GM20000 (cell line): ENCODE measurements around the gene P2RY11.
A peak's percentile ranks its signal among the peaks of the same experiment; 100 is the strongest.

ENCODE experiments used
- DNase-seq: peaks from one replicate; pipeline ENCODE4 v3.0.0; 2012; ENCODE audit warnings: low spot score
- TF ChIP-seq, protein P1 (sequence below): IDR thresholded peaks from 2 replicates; pipeline ENCODE4 v1.5.1; 2012; ENCODE audit warnings: mild to moderate bottlenecking, control low read depth; ENCODE audit errors: extremely low read depth, missing control alignments

Gene P2RY11

DNA sequence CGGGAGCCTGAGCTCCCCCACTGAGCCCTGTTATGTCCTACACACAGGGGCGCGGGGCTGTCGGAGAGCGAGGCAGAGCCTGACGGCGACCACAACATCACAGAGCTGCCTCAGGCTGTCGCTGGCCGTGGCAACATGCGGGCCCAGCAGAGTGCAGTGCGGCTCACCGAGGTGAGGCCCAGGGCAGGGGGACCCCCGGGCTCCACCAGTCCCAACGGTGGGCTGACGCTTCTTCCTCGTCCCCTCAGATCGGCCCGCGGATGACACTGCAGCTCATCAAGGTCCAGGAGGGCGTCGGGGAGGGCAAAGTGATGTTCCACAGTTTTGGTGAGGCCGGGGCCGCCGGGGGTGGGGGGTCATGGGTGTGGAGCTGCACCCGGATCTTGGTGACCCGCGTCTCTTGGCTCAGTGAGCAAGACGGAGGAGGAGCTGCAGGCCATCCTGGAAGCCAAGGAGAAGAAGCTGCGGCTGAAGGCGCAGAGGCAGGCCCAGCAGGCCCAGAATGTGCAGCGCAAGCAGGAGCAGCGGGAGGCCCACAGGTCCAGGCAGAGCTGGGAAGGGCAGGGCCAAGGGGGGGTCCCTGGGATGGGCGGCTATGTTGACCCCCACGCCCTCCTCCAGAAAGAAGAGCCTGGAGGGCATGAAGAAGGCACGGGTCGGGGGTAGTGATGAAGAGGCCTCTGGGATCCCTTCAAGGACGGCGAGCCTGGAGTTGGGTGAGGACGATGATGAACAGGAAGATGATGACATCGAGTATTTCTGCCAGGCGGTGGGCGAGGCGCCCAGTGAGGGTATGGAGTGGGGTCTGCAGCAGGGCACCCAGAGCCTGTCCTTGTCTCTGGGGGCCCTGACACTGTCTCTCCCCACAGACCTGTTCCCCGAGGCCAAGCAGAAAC lies 1.2 kb upstream of the P2RY11 start:
- TF ChIP-seq, protein P1, sequence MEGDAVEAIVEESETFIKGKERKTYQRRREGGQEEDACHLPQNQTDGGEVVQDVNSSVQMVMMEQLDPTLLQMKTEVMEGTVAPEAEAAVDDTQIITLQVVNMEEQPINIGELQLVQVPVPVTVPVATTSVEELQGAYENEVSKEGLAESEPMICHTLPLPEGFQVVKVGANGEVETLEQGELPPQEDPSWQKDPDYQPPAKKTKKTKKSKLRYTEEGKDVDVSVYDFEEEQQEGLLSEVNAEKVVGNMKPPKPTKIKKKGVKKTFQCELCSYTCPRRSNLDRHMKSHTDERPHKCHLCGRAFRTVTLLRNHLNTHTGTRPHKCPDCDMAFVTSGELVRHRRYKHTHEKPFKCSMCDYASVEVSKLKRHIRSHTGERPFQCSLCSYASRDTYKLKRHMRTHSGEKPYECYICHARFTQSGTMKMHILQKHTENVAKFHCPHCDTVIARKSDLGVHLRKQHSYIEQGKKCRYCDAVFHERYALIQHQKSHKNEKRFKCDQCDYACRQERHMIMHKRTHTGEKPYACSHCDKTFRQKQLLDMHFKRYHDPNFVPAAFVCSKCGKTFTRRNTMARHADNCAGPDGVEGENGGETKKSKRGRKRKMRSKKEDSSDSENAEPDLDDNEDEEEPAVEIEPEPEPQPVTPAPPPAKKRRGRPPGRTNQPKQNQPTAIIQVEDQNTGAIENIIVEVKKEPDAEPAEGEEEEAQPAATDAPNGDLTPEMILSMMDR = no peak
- DNase-seq = no peak

DNA sequence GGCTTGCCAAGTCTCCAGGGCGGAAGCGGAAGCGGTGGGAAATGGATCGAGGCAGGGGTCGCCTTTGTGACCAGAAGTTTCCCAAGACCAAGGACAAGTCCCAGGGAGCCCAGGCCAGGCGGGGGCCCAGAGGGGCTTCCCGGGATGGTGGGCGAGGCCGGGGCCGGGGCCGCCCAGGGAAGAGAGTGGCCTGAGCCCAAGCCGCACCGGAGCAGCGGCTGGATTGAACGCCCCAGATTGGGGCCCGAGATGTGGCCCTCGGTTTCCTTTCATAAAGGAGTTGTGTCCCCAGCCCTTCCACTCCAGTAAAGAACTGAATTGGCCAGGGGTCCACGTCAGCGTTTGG lies 548 bp upstream of the P2RY11 start:
- TF ChIP-seq, protein P1 = no peak
- DNase-seq = no peak

GRCh38 chr19:10112037-10112761 lies 706 bp downstream of the P2RY11 start:
- DNase-seq = no peak
- TF ChIP-seq, protein P1 = no peak

- DNase-seq = peak; percentile 71
- TF ChIP-seq, protein P1 = peak; percentile 56
Observed at GRCh38 chr19:10112895-10113591, 1.6 kb downstream of the P2RY11 start.

DNA sequence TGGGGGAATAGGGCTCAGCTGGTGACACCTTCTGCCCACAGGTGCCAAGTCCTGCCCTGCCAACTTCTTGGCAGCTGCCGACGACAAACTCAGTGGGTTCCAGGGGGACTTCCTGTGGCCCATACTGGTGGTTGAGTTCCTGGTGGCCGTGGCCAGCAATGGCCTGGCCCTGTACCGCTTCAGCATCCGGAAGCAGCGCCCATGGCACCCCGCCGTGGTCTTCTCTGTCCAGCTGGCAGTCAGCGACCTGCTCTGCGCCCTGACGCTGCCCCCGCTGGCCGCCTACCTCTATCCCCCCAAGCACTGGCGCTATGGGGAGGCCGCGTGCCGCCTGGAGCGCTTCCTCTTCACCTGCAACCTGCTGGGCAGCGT lies 2.1 kb downstream of the P2RY11 start:
- DNase-seq = no peak
- TF ChIP-seq, protein P1 = no peak

GRCh38 chr19:10113964-10114650 lies 2.6 kb downstream of the P2RY11 start:
- no peak for DNase-seq
- TF ChIP-seq, protein P1 = no peak
